Mucosa of rectum (tissue), 2 donors: ENCODE data around the gene NAA38.

ENCODE experiments used
- H3K27ac ChIP-seq, 2 donors: one replicate each; pipeline ENCODE4 v1.7.0; 2013; ENCODE audit warnings: inconsistent platforms in 2 of 2, low read depth in 2 of 2, low read length in 2 of 2
- H3K27me3 ChIP-seq, 2 donors: one replicate each; pipeline ENCODE4 v1.7.0; 2013; ENCODE audit warnings: low read length in 2 of 2; ENCODE audit not compliant: control insufficient read depth in 2 of 2, insufficient read depth in 2 of 2
- H3K36me3 ChIP-seq, 2 donors: one replicate each; pipeline ENCODE4 v1.7.0; 2013; ENCODE audit warnings: low read length in 2 of 2; ENCODE audit not compliant: control insufficient read depth in 2 of 2, insufficient read depth in 2 of 2
- H3K4me1 ChIP-seq, 2 donors: one replicate each; pipeline ENCODE4 v1.7.0; 2013; ENCODE audit warnings: low read length in 2 of 2, mild to moderate bottlenecking in 1 of 2; ENCODE audit not compliant: control insufficient read depth in 2 of 2, insufficient read depth in 2 of 2
- H3K4me3 ChIP-seq, 2 donors: one replicate each; pipeline ENCODE4 v1.7.0; 2013; ENCODE audit warnings: low read length in 2 of 2
- H3K9ac ChIP-seq, 2 donors: one replicate each; pipeline ENCODE4 v1.7.0; 2013; ENCODE audit warnings: low read length in 2 of 2, low read depth in 1 of 2, mild to moderate bottlenecking in 1 of 2
- H3K9me3 ChIP-seq, 2 donors: one replicate each; pipeline ENCODE4 v1.7.0; 2013; ENCODE audit warnings: low read length in 2 of 2; ENCODE audit not compliant: control insufficient read depth in 2 of 2
- donor health status: healthy.
- donor health status: Normal muscosa, but diverticular disease.

NAA38 gene

GRCh38 chr17:7825206-7825990, 32.0 kb downstream of the NAA38 start:
- Histone ChIP-seq H3K27ac (no peak overlapping the region), H3K36me3 (no peaks in the 10 kb centered on the region), H3K9ac (no peak overlapping the region)

DNA sequence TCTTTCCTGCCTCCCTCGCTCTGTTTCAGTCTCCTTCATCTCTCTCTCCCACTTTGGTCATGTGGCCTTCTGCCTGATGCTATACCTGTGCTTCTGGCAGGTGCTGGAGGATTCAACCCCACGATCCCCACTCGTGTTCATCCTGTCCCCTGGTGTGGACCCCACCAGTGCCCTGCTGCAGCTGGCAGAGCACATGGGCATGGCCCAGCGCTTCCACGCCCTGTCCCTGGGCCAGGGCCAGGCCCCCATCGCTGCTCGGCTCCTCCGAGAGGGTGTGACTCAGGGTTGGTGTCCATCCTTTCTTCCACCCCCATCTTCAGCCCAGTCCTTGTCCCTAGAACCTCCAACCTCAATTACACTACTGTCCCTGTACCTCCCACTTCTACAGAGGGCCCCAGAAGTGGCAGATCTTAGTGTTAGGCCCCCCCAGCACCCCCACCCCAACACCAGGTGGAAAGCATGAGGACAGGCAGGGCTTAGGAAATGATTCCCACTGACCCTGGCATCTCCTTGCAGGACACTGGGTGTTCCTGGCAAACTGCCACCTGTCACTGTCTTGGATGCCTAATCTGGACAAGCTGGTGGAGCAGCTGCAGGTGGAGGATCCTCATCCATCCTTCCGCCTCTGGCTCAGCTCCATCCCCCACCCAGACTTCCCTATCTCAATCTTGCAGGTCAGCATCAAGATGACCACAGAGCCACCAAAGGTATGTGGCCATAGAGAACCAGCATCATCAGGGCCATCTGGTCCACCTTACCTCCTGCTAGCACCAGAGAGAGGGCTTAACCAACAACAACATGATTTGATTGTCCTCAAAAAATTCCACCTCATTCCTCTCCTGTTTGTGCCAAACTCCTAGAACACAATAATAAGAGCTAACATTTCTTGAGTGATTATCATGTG, 33.1 kb downstream of the NAA38 start:
- H3K9ac ChIP-seq = no peak overlapping the region
- no peaks in the 10 kb centered on the region for H3K36me3 ChIP-seq
- no peak overlapping the region for H3K27ac ChIP-seq

More at GRCh38 chr17:7825206-7825990, 32.0 kb downstream of the NAA38 start:
- no peak overlapping the region for H3K4me3 ChIP-seq
- H3K4me1 ChIP-seq = no peaks in the 10 kb centered on the region
- peaks cover 0 to 4% of the 10 kb centered on the region in 2 donors for H3K27me3 ChIP-seq
- no peaks in the 10 kb centered on the region for H3K9me3 ChIP-seq

GRCh38 chr17:7823581-7824001, 33.8 kb downstream of the NAA38 start:
- H3K4me3 ChIP-seq = no peak overlapping the region
- no peaks in the 10 kb centered on the region for H3K36me3 ChIP-seq
- no peaks in the 10 kb centered on the region for H3K27me3 ChIP-seq
- no peak overlapping the region for H3K9ac ChIP-seq
- H3K27ac ChIP-seq = no peak overlapping the region
- H3K9me3 ChIP-seq = no peaks in the 10 kb centered on the region
- no peaks in the 10 kb centered on the region for H3K4me1 ChIP-seq

More for the DNA sequence above, 33.1 kb downstream of the NAA38 start:
- H3K4me1 ChIP-seq = no peaks in the 10 kb centered on the region
- no peak overlapping the region for H3K4me3 ChIP-seq
- H3K27me3 ChIP-seq = no peaks in the 10 kb centered on the region
- H3K9me3 ChIP-seq = no peaks in the 10 kb centered on the region

DNA sequence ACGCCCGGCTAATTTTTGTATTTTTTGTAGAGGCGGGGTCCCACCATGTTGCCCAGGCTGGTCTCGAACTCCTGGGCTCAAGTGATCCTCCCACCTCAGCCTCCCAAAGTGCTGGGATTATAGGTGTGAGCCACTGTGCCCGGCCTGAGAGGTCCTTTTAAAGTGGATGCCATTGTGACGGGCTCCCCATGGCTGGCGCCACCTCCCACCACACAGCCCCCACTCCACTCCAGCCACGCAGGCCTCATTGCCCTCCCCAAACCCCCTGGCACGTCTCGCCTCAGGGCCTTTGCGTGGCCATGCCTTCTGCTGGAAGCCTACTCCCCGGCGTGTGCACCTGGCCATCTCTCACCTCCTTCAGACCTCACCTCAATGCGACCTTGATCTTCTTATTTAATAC, 35.2 kb downstream of the NAA38 start:
- H3K9me3 ChIP-seq = no peaks in the 10 kb centered on the region
- no peaks in the 10 kb centered on the region for H3K27me3 ChIP-seq
- no peak overlapping the region for H3K4me3 ChIP-seq
- H3K36me3 ChIP-seq = no peaks in the 10 kb centered on the region
- H3K9ac ChIP-seq = no peak overlapping the region
- no peak overlapping the region for H3K27ac ChIP-seq
- no peaks in the 10 kb centered on the region for H3K4me1 ChIP-seq

DNA sequence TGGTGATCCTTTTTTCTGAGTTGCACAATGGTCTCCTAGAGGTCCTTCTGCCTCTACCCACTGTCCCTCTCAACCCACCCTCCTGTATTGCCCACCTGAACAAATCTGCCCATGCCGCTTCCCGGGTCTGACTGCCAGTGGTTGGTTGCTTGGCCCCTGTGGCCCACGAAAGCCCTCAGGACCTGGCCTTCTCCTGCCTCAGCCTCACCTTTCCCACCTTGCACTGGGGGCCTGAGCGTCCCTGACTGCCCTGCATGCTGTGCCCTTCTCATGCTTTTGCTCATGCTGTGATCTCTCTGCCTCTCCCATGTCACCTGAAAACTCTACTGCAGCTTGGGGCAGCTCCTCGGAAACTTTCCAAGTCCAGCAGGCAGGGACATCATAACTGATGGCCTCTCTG, 37.1 kb downstream of the NAA38 start:
- Histone ChIP-seq H3K27ac (no peak overlapping the region), H3K4me3 (no peak overlapping the region), H3K36me3 (no peaks in the 10 kb centered on the region), H3K4me1 (no peaks in the 10 kb centered on the region), H3K9ac (no peak overlapping the region), H3K9me3 (no peaks in the 10 kb centered on the region), H3K27me3 (no peaks in the 10 kb centered on the region)

DNA sequence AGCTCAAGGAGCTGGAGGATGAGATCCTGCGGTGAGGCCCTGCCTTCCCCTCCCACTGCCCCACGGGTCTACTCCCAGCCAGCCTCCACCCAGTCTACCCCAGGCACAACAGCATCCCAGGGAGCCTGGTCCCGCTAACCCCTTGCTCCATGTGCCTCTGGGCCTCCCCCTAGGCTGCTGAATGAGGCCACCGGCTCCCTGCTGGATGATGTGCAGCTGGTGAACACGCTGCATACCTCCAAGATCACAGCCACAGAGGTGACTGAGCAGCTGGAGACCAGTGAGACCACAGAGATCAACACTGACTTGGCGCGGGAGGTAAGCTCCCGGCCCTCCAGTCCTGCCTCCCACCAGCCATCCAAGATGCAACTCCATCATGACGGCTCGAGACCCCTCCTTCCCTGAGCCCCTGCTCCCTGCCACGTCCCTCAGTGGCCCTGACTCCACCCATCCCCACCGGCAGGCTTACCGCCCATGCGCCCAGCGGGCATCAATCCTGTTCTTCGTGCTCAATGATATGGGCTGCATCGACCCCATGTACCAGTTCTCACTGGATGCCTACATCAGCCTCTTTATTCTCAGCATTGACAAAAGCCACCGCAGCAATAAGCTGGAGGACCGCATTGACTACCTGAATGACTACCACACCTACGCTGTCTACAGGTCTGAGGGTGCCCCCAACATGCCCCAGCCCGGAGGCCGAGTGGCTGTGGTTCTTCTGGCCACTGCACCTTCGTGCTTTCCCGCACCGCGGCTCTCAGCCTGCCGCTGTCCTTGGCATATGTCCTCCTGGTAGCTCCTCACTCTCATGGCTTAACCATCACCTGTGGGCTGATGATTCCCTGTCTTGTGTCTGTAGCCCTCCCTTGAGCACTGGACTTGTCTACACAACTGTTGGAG, 38.4 kb downstream of the NAA38 start:
- Histone ChIP-seq H3K9me3 (no peaks in the 10 kb centered on the region), H3K27ac (no peak overlapping the region), H3K36me3 (no peaks in the 10 kb centered on the region), H3K4me3 (no peak overlapping the region), H3K9ac (no peak overlapping the region), H3K27me3 (no peaks in the 10 kb centered on the region), H3K4me1 (no peaks in the 10 kb centered on the region)

GRCh38 chr17:7818026-7818425, 39.3 kb downstream of the NAA38 start:
- no peak overlapping the region for H3K27ac ChIP-seq
- H3K4me3 ChIP-seq = no peak overlapping the region
- H3K9ac ChIP-seq = no peak overlapping the region
- H3K27me3 ChIP-seq = no peaks in the 10 kb centered on the region
- H3K4me1 ChIP-seq = no peaks in the 10 kb centered on the region
- H3K9me3 ChIP-seq = no peaks in the 10 kb centered on the region
- H3K36me3 ChIP-seq = no peaks in the 10 kb centered on the region

DNA sequence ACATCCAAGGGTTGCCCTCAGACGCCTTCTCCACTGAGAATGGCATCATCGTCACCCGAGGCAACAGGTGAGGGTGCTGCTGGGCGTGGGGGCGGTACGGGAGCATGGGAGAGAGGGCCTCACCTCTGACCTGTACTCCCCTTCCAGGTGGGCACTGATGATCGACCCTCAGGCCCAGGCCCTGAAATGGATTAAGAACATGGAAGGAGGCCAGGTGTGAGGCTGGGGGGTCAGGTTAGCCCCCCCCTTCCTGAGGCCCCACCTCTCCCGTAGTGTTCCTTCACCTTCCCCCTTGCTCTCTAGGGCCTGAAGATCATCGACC, 39.8 kb downstream of the NAA38 start:
- H3K9ac ChIP-seq = no peak overlapping the region
- H3K9me3 ChIP-seq = no peaks in the 10 kb centered on the region
- H3K27ac ChIP-seq = no peak overlapping the region
- H3K4me1 ChIP-seq = no peaks in the 10 kb centered on the region
- no peaks in the 10 kb centered on the region for H3K36me3 ChIP-seq
- H3K4me3 ChIP-seq = no peak overlapping the region
- no peaks in the 10 kb centered on the region for H3K27me3 ChIP-seq

GRCh38 chr17:7816926-7817642, 40.3 kb downstream of the NAA38 start:
- no peak overlapping the region for H3K27ac ChIP-seq
- H3K4me3 ChIP-seq = no peak overlapping the region
- H3K36me3 ChIP-seq = no peaks in the 10 kb centered on the region
- no peaks in the 10 kb centered on the region for H3K4me1 ChIP-seq
- H3K27me3 ChIP-seq = no peaks in the 10 kb centered on the region
- no peak overlapping the region for H3K9ac ChIP-seq
- H3K9me3 ChIP-seq = no peaks in the 10 kb centered on the region
